ENCODE results near the gene SEC23IP. TPM values are rescaled to one million over a fixed set of nuclear protein-coding genes. Genes with fewer than 3 reads are reported as not detected.
"Not testable (repeated sequence)": the region's sequence is repeated elsewhere in the genome, so short reads cannot be mapped to it uniquely, and the experiment has no call there.

Gene SEC23IP
- total RNA-seq, result 10 to 100 TPM; 77.5 to 80.4 TPM

DNA sequence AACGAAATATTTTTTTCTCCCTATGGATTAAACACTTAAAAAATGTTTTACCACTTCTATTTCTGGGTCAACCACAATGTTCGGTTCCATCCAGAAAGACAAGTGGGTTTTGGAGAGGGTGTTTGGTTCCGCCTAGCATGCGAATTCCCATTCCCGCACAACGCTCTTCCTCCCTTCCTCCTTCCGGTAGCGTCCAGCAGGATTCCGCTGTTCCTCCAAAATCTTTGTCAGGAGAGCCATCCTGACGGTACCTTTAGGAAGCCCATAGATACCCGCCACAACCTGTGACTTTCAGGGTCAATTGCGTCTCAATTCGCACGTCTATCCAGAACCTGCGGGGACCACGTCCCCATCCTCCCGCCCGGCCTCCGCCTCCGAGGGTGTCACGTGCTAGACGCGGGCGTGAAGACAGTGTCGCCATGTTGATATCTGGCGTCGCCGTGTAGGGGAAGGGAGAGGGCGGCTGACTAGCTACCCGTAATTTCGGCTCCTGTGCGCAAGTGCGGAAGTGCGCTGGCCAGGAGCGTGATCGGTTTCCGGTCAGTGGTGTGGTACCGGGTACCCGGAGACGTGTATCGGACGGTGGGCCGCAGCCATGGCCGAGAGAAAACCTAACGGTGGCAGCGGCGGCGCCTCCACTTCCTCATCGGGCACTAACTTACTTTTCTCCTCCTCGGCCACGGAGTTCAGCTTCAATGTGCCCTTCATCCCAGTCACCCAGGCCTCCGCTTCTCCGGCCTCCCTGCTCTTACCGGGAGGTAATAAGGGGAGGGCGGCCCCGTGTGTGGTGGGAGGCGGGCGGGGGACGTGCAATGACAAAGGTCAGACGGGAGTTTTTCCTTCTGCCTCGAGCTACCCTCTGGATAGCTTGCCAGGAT, at the start of gene SEC23IP:
Gene SEC23IP, plus strand, starts transcription at position 543 of the 878 bp plus-strand sequence. Its CDS starts 53 bp downstream, at position 596.
- POLR2A ChIA-PET, result interaction anchor here (0.7 to 2.7 kb wide), 3 partner anchors 20 to 194 kb away, joined by 3 to 37 read pairs (median 3); partner anchors contain the start of gene MCMBP
- CTCF ChIA-PET, result interaction anchor here (0.8 to 1.0 kb wide), 3 partner anchors 20 to 193 kb away, joined by 3 to 4 read pairs (median 3); partner anchors contain the start of gene MCMBP

DNA sequence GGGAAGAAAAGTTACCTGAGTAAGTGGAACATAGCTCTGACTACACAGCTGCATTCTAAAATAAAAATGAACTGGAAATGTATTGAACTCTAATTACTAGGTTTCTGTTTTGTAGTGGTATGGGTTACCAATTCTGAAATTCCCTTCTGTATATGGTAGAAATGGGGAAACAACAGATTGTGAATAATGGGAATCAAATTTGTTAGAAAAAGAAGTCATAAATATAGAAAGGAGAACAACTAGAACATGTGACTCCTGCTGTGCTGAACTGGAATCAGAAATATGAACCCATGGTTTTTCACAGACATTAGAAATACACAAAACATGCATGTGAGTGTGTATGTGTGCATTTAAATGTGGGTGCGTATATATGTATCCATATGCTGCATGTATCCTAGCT, 46.9 kb upstream of the SEC23IP start:
- CTCF ChIA-PET, result no interaction called here
- POLR2A ChIA-PET, result no interaction called here

DNA sequence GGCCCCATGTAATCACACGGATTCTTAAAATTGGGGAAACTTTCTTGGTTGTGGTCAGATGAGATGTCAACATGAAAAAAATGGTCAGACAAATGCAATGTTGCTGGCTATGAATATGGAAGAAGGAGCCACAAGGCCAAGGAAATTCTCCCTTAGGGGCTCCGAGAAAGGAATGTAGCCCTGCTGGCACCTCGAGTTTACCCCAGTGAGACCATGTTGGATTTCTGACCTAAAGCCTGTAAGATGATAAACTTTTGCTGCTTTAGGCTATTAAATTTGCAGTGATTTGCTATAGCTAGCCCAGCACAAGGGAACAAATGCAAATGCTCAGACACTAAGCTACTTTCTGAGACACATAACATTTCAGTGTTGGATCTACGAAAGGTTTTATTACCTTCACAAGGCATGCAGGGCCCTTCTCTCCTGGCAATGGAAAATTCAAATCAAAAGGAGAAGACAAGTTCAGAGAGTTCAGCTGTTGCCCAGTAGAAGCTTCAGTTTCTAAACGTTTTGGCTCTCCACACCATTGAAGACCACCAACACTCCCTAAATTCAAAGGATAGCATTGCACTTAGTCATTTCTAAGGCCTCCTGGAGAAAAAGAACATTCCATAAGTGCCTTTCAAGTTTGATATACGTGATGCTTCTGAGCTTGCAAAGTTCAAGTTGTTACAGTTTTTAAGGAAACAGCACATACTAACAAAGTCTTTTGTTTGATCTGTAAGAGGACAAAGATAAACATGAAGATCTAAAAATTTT, 43.3 kb upstream of the SEC23IP start:
- CTCF ChIA-PET, result no interaction called here
- POLR2A ChIA-PET, result no interaction called here

DNA sequence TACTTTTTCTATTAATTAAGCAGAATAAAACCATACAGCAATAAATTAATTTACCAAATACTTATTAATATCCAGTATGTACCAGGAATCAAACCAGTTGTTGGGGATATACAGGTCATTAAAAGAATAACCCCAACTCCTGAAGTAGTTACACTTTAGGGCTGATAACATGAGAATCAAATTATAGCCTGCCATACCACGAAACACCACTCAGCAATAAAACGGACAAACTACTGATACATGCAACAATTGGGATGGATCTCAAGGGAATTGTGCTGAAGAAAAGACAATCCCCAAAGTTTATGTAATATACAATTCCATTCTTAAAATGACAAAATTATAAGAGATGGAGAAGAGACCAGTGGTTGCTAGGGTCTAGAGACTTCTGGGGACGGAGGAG, 42.6 kb upstream of the SEC23IP start:
- CTCF ChIA-PET, result no interaction called here
- POLR2A ChIA-PET, result no interaction called here

DNA sequence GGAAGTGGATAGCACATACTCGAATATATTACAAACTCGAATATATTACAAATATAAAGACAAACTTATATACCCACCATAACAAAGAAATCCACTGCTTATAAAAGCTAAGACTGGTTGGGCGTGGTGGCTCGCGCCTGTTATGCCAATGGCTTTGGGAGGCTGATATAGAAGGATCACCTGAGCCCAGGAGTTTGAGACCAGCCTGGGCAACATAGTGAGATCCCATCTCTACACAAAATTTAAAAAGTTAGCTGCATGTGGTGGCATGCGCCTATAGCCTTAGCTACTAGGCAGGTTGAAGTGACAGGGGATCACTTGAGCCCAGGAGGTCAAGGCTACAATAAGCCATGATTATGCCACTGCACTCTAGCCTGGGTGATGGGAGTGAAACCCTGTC, 40.3 kb upstream of the SEC23IP start:
- CTCF ChIA-PET, result interaction anchor here (0.7 kb wide), 1 partner anchor 126 kb away, joined by 5 read pairs; the partner anchor contains the start of gene INPP5F
- POLR2A ChIA-PET, result no interaction called here

DNA sequence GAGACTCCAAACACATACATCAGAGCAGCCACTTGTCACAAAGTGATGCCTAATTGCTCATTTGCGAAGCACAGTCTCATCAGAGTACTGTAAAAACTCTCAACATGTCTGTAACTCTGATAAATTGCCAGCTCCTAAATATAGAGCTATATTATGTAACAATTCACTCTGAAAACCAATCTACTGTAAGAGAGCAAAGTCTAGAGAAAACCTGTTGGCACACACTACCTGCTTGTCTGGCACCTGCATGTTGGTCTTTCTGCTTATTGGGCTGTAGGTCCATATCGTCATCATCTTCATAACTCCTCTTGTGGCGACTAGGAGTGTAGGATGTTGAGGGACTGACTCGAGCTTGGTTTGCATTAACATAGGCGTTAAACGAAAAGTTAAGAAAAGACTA, 39.7 kb upstream of the SEC23IP start:
- ChIA-PET POLR2A (no interaction called here), CTCF (no interaction called here)

DNA sequence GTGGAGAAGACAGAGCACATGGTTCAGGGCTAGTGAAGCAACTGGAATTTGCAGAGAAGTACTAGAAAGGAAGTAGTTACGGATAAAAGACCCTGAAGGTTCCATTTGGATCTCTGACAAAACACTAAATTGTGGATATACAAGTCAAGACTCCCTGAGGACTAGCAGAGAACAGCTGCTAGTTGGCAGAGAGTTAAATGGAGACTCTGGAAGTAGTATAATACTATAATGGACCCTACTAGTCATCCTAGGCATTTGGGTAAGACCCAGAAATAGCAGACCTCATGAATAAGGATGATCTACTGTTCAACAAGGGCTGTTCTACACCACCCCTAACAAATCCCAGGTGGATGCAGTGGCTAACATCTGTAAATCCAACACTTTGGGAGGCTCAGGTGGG, 39.0 kb upstream of the SEC23IP start:
- ChIA-PET POLR2A (no interaction called here), CTCF (no interaction called here)

DNA sequence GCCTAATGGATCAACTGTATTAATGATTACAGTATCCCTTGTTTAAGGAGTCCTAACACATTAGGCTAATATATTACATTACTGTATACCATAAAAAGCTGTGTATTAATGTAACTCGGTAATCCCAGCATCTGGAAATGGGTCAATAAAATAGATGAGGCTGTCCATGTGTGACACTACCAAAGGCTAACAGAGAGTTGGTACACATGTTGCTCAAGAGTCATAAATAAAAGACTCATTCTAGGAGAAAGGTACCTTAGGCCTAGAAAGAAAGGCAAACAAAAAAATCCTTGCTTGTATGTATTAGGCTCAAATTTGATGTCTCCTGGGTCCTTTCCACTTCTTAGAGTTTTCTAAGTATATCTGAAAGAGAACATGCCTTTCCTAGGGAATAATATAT, 34.5 kb upstream of the SEC23IP start:
- CTCF ChIA-PET, result no interaction called here
- POLR2A ChIA-PET, result no interaction called here

DNA sequence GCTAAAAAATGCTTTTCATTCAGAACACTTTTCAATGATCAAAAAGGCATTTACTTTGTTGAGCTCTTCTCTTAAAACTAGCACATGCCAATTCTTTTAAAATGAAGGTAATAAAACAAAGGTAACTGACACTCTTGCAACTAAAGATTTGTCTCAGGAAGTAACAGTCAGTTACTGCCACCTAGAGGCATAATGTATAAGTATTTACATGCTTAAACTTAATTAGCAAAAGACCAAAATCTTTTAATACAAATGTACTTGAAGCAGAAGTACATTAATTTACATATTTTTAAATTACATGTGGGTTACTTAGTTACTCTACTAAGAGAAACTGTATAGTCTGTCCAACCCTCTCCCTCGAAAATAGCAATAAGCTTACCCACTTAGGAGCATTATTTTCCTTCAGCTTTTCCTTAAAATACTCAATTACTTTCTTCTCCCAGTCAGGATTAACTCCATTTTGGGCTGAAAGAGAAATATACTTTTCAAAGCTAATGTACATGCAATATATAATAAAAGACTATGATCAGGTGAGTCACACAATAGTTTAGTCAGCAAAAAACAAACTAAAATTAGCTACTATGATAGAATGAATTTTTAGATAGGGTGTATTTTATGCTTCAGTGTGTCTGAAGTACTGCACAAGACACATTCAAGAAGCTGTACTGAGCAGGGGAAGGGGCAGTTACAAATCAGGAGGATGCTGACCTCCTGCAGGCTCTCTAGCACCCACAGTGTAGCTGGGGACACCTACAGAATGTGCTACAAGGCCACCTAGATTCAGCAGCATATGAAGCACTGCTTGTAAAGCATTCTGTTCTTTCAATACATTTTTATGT, 32.9 kb upstream of the SEC23IP start:
- POLR2A ChIA-PET, result no interaction called here
- CTCF ChIA-PET, result interaction anchor here (0.6 to 1.5 kb wide), 11 partner anchors 10 to 275 kb away, joined by 3 to 5 read pairs (median 4); partner anchors contain the start of genes MCMBP and SEC23IP

DNA sequence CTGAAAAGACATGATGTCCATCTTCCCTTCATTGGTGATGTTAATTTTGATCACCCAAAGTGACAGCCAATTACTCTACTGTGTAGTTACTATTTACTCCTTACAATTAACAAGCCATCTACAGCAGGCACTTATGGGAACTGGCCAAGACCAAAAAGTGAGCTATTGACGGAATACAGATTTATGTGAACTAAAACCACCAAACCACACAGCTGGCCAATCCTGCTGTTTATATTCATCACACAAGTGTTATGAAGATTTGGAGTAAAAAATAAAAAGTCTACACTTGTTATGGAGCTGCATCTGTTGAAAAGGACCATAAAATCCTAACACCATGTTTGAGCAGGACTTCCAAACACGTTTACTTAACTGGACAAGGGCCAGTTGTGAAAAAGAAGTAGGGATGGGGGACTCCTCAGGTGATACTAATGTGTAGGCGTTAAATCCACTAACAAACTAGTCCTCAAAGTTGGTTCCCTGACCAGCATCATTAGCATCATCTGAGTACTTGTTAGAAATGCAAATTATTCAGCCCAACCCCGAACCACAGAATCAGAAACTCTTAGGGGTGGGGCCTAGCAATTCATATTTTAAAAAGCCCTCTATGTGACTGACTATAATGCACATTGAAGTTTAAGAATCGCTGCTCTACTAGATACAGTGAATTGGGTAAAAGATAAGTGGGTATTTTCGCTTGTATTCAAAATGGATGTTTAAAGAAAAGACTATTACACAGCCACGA, 31.5 kb upstream of the SEC23IP start:
- CTCF ChIA-PET, result interaction anchor here (0.6 to 1.6 kb wide), 2 partner anchors 12 to 160 kb away, joined by 3 to 5 read pairs; partner anchors contain the start of gene MCMBP
- POLR2A ChIA-PET, result no interaction called here

DNA sequence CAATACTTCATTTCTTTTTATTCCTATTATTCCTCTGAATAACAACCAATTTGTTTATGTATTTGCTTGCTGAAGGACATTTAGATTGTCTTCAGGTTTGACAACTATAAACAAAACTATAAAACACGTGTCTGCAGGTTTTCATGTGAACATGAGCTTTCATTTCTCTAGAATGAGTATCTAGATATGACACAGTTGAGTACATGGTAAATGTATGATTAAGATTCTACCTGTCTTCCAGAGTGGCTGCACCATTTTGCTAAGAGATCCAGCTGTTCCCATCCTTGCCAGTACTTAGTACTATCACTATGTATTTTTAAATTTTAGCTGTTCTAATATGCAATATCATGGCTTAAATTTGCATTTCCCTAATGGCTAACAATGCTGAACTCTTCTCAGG, 30.0 kb upstream of the SEC23IP start:
- ChIA-PET CTCF (no interaction called here), POLR2A (no interaction called here)

DNA sequence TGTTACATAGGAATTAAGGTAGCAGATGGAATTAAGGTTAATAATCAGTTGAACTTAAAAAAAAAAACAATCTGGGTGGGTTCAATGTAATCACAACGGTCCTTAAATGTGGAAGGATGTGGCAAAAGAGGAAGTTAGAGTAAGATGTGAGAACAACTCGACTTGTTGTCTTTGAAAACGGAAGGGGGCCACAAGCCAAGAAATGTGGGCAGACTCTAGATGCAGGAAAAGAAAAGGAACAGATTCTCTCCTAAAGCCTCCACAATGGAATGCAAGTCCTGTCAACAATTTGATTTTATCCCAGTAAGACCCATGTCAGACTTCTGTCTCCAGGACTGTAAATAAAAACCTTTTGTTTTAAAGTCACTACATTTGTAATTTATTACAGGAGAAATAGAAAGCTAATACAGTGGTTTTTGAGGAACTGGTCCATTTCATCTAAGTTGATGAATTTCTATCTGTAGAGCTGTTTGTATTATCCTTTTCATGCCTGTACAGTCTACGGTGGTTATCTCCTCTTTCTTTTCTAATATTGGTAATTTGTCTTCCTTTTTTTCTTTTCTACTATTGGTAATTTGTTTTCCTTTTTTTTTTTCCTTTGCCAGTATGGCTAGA, 28.5 kb upstream of the SEC23IP start:
- ChIA-PET CTCF (interaction anchor here (0.7 kb wide), 1 partner anchor 363 kb away, joined by 4 read pairs; no protein-coding TSS in a partner anchor), POLR2A (no interaction called here)

DNA sequence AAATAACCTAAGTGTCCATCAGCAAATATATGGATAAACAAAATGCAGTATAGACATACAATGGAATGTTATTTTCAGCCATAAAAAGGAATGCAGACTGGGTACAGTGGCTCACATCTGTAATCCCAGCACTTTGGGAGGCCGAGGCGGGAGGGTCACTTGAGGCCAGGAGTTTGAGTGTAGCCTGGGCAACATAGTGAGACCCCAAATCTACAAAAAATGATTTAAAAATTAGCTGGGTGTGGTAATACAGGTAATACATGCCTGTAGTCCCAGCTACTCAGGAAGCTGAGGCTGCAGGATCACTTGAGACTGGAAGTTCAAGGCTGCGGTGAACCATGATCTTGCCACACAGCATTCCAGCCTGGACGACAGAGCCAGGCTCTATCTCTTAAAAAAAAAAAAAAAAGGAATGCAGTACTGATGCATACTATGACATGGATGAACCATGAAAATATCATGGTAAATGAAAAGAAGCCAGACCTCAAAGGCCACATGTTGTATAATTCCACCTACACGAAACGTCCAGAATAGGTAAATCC, 26.8 kb upstream of the SEC23IP start:
- POLR2A ChIA-PET, result interaction anchor here (1.0 kb wide), 1 partner anchor 27 kb away, joined by 3 read pairs; the partner anchor contains the start of gene SEC23IP
- CTCF ChIA-PET, result no interaction called here

DNA sequence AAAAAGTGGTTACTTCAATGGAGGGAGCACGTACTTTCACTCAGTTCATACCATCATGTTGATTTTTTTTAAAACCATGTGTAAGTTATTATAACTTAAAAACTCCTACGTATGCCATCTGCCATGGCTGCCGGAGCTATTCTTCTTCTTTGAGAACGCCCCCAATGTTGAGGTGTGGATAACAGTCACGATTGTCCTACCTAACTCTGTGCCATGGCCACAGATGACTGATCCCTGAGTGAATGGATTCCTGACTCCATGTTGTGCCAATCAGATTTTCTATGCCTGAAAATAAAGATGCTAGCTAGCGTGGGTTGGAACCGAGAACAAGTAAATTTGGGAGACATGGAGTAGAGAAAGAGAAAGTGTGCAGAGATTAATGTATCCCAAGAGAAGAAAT, 25.2 kb upstream of the SEC23IP start:
- ChIA-PET CTCF (interaction anchor here (0.7 kb wide), 1 partner anchor 9 kb away, joined by 5 read pairs; no protein-coding TSS in a partner anchor), POLR2A (no interaction called here)

DNA sequence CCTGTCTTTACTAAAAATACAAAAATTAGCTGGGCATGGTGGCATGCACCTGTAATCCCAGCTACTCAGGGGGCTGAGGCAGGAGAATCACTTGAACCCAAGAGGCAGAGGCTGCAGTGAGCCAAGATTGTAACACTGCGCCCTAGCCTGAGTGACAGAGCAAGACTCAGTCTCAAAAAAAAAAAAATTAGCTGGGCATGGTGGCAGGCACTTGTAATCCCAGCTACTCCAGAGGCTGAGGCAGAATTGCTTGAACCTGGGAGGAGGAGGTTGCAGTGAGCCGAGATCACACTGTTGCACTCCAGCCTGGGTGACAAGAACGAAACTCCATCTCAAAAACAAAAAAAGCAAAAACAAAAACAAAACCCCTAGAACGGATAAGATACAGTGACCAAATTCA, 23.1 kb upstream of the SEC23IP start:
- POLR2A ChIA-PET, result not testable (repeated sequence)
- CTCF ChIA-PET, result interaction anchor here (1.1 kb wide), 1 partner anchor 10 kb away, joined by 3 read pairs; no protein-coding TSS in a partner anchor

DNA sequence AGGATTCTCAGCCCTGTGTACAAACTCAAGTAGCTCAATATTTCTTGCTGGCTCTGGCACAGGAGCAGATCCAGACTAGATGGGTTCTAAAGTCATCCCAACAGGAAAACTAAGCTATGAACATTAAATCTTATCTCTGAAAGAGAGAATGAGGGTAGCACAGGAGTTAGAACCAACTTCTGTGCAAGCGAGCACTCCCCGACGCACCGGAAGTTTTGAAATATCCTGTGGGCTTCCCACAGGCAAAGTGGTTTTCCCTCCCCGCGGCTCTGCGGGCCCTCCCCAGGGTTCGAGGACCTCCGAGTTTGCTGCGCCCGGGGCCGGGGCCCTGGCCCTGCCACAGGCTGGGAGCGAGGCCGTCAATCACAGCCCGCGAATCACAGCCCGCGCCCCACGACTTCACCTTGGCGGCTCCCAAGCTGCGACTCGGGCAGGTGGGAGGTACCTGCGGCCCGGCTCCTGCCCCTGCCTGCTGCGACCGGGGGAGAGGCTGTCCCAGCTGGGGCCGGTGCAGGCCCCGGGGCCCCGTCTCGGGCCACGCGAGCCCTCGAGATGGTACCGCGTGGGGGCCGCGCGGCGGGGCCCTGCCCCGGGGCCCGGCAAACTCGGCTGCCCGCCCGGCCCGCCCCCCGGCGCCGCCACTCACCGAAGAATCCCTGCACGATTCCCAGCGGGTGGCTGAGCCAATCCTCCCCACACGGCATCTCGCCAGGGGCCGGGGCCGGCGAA, 20.5 kb upstream of the SEC23IP start:
- CTCF ChIA-PET, result interaction anchor here (1.0 to 1.3 kb wide), 3 partner anchors 20 to 27 kb away, joined by 3 read pairs; no protein-coding TSS in a partner anchor
- POLR2A ChIA-PET, result interaction anchor here (0.6 to 3.2 kb wide), 5 partner anchors 20 to 796 kb away, joined by 3 to 37 read pairs (median 5); partner anchors contain the start of genes INPP5F and SEC23IP

DNA sequence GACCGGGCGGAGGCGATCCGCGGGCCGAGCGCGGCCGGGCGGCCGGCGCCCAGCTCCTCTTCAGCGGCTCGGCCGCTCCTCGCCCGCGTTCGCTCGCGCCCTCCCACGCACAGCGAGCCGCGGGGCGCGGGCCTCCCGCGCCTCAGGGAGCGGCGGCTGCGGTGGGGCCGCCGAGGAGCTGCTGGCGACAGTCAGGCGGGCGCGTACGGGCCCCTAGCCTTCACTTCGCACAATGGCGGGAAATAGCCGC, 20.0 kb upstream of the SEC23IP start, which contains the start of gene MCMBP:
Gene MCMBP, minus strand, starts transcription at position 234 of the 250 bp plus-strand sequence. CDS start 259 bp downstream, outside the sequence.
- CTCF ChIA-PET, result interaction anchor here (1.0 to 1.4 kb wide), 4 partner anchors 11 to 21 kb away, joined by 3 to 5 read pairs (median 4); no protein-coding TSS in a partner anchor
- POLR2A ChIA-PET, result interaction anchor here (0.6 to 3.2 kb wide), 6 partner anchors 19 to 797 kb away, joined by 3 to 37 read pairs (median 4); partner anchors contain the start of genes BAG3, INPP5F and SEC23IP
